Measurements from ENCODE around the gene RPL27.

The RPL27 gene

DNA sequence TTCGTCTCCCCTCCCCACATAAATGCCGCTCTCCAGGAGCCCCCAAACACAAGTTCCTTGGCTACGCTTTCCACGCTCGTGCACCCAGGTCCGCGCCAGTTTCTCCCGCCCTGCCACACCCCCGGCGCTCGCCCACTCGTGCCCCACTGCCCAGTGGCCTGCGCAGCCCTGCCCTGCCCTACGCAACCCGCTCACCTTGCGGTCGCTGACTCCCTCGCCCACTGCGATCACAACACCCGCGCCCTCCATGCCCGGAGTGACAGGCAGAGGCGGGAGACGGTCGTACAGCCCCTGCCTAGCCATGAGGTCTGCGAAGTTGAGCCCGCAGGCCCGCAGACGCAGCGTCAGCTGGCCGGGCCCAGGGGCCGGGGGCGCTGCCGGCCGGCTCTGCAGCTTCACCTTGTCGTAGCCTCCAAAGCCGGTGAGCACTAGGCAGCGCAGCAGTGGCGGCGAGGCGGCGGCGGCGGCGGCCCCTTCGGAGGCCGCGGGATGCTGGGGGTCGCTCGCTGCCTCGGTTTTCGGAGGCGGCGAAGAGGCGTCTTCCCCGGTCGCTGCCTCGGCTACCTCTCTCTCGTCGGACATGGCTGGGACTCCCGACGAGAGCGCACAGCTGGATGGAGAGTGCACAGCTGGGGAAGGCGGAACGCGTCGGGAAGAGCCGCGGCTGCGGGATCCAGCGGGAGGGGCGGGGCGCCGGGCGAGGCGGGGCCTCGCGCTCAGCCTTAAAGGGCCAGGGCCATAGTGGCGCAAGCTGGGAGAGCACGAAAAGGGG is 23.7 kb downstream of the RPL27 start, which contains the start of gene VAT1:
Gene VAT1, minus strand, starts transcription at position 645 of the 772 bp plus-strand sequence. Its CDS starts 63 bp downstream, at position 582.
- DNase-seq, result no peak

DNA sequence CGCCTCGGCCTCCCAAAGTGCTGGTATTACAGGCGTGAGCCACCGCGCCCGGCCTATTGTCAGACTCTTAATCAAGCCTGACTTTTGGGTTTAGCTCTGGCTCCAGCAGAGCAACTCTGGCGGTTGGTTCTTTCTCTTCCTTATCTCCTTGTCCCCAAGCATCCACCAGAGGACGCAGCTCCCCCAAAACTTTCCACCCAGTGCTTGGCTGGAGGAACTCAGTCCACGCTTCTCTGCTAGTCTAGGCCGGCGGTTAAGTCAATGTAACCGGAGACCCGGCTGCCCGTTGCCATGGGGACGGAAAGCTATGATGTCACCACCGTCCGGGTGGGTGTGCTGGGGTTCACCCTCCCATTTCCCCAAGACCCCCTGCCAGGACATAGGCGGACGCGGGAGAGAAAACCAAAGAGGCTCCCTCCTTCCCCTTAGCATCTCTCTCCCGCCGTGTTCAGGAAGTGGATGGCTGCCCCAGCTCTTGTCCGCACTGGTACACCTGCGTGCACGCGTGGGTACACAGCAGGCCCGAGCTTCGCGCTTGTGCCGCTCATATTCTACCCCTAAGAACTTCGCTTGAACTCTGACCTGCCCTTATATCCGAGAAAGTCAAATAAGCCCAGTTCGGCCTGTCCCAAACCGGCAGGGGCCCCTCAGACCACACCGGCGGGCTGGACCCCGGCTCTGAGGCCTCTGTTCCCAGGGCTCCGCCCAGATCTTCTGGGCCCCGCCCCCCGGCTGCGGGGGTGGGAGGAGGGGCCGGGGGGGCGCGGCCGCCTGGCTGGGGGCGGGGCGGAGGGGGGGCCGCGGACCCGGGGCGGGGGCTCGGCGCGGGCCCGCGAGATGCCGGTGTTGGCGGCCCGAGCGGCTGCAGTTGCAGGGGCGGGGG is 26.4 kb downstream of the RPL27 start, which contains the start of gene RND2:
Gene RND2, plus strand, starts transcription at position 825 of the 883 bp plus-strand sequence. CDS start 117 bp downstream, outside the sequence.
- peak; percentile 90 for DNase-seq

DNA sequence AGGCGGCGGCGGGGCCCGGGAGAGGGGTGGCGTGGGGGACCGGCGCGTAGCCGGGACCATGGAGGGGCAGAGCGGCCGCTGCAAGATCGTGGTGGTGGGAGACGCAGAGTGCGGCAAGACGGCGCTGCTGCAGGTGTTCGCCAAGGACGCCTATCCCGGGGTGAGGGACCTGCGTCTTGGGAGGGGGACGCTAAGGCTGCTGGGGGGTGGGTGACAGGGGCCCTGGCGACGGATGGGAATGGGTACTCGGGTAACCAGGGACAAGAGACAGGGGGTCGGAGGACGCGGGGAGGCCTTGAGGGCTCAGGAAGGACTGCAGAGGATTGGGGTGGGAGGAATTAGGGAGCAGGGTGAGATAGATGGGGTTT is 27.1 kb downstream of the RPL27 start:
- no peak for DNase-seq

DNA sequence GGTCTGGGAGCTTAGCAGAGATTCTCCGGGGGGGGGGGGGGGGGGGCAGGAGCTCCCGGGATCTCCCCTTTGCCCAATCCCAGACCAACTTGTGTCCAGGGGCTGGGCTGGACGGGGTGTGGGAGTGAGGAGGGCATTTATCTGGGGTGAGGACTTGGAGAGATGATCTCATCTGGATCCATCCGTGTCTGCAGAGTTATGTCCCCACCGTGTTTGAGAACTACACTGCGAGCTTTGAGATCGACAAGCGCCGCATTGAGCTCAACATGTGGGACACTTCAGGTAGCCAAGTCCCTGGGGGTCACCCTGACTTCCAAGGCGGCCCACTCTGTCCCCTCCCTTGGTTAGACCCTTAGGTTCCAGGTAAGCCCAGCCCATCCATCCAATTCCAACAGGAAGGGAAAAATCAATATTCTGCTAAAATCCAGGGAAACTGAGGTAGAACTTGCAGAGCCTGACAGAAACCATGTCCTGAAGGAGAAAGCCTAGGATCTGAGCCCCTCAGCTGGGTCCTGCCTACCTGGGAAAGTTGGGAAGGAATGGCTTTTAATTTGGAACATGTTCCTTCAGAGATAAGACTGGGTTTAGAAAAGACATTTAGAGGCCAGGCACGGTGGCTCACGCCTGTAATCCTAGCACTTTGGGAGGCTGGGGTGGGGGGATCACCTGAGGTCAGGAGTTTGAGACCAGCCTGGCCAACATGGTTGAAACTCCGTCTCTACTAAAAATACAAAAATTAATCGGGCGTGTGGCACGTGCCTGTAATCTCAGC is 27.7 kb downstream of the RPL27 start:
- DNase-seq, result no peak

- DNase-seq, result no peak
Observed at GRCh38 chr17:43026595-43026994, 28.4 kb downstream of the RPL27 start.

DNA sequence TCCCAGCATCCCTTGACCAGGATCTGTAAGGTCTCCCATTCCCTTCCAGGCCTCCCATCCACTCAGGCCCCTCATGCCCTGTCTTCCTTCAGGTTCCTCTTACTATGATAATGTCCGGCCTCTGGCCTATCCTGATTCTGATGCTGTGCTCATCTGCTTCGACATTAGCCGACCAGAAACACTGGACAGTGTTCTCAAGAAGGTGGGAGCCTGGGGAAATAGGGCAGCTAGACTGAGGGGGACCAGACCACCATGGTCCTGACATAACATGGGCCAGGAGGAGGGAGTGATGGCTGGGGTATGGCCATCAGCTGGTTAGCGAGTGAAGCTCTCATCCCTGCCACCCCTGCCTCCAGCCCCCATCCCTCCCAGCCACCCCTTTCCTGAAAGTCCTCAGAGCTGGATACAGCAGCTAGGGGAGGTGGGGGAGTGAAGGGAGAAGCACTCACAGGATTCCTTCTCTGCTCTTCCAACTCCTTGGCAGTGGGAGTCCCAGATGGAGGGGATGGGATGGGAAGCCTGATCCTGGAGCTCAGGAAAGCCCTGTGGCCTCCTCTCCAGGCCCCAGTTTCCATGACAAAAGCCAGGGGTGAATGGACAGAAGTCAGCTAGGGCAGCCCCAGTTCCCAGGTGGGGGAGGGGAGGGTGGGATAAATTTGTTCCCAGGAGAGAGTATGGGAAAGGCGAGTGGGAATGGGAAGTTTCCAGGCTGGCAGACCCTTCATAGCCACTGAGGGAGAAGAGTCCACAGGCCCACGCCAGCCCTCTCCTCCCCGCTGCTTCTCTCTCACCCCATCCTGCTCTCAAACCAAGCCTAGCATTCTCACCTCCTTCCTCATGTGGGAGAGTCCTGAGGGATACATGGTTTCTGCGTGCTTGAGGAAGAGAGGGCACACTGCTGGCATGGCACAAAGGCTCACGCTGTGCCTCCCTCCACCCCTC is 29.1 kb downstream of the RPL27 start:
- DNase-seq, result no peak

GRCh38 chr17:43028221-43028861 is 30.1 kb downstream of the RPL27 start:
- DNase-seq, result no peak

GRCh38 chr17:43030137-43030767 is 32.0 kb downstream of the RPL27 start:
- no peak for DNase-seq

DNA sequence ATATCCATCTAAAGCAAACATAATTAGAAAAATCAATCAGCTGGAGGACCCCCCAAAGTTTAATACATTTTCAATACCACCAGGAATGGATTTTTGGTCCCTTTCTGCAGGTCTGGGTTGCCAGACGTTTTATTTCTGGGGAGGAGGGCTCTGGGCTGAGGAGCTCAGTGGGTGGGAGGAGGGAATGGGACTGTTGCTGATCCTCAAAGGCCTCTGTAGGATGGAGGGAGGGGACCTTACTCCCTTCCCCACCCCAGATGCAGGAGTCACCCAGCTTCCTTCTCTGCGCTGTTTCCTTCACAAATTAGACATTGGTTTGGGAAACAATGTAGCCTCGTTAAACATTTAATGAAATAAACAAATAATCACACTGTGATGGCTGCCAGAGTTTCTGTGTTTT is 33.4 kb downstream of the RPL27 start:
- DNase-seq, result no peak

- DNase-seq, result no peak
Observed at GRCh38 chr17:43033948-43034881, 36.0 kb downstream of the RPL27 start.

DNA sequence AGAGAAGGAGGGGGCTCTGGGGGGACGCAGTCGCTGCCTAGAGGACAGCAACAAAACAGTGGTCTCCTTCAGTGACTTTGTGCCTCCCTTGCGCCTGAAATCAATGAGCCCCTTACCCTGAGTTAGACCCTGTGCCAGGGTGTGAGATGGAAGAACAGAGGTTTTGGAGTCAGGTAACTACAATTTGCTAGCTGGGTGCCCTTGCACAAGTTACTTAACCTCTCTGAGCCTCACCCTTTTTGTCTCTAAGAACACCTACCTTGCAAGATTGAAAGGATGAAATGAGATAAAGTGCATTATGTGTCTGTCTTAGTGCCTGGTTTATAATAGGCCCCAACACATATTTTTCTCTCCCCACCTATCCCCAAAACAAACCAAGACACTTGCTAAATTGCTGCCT is 36.7 kb downstream of the RPL27 start:
- DNase-seq, result no peak

DNA sequence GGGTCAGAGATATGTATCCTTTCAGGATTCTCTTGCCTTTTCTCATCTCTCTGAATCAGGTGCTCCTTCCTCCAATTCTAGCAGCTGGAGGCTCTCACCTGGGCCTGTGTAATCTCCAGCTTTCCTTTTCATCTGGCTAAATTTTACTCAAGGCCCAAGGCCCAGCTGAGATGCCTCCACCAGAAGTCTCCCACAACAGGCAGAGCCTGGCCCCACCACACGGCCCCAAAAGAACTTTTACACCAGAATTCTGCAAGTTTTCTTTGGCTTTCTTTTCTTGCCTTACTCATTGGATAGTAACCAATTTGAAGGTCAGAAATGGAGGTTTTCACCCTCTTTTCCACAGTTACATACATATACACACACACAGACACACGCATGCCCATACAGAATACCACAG is 41.4 kb downstream of the RPL27 start:
- no peak for DNase-seq

DNA sequence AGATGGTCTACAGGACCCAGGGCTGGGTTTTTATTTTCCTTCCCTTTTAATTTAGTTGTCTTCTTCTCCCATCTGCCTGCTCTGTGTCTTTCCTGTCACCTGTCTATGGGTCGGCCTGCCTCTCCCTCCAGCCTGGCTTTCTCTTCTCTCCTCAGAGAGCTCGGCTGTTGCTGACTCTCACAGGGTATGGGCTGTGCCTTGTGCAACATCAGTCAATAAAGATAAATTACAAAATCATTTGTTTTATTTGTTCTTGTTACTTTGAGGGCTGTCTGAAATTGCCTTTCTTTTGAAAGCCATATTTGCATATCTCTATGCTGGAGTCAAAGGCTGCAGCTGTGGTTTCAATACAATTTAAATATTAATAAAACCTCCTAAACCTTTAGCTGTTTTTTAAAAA is 42.4 kb downstream of the RPL27 start:
- no peak for DNase-seq

DNA sequence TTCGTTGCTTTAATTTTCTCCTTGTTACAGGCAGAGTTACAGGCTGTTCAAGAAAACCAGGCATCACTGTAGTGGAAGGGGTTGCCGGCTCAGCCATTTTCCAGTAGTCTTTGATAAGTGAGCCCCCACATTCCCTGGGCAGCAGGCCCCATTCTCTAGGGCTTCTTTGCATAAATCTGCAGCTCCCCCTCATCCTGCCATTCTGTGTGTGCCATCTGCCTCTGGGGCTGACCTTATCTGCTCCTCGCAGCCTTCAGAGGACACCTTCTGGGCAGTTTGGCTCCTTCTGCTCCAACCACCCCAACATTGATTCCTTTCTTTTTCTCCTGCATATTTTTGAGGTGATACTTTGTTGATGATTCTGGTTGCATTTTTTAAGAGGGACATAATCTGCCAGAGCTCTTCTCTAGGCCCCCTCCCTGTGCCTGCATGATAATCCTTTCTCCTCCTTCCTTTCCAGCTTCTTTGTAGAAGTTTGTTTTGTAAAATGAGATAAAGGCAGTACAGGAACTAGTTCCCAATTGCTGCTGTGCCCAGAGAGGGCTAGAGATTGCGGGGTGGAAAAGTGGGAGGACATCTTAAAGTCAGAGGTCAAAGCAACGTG is 43.9 kb downstream of the RPL27 start:
- DNase-seq, result no peak

DNA sequence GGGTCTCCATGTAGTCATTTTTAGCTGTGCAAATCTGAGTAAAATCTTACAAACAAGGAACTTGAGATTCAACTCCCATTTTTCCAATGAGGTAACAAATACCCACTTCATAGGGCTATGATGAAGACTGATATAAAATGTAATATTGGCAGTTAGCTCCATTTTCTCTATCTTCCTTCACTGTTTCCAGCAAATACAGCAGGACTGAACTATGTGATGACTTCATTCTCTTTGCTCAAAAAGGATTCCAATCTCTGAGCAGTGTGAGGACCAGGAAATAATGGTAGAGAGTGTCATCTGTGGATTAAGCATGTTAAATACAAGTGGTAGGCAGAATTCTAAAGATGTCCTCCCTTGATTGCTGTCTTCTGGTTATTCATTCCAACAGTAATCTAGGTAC is 45.1 kb downstream of the RPL27 start:
- DNase-seq, result no peak

GRCh38 chr17:43044024-43044423 is 45.8 kb downstream of the RPL27 start:
- no peak for DNase-seq

DNA sequence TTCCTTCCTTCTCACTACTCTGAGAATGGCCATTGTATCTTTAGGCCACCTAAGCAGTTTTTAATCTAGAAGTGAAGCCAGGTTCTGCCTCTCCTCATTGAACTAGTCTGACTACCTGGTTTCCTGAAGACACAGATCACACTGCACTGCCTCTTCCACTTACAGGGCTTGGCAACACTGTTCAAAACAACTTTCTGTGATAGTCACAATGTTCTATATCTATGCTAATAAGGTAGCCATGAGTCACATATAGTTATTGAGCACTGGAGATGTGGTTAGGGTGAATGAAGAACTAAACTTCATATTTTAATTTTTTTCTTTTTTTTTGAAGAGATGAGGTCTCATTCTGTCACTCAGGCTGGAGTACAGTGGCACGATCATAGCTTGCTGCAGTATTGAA is 53.8 kb downstream of the RPL27 start:
- DNase-seq, result no peak
